ENCODE measurements around the gene MLYCD.

MLYCD gene

GRCh38 chr16:83974475-83974874 is 75.6 kb downstream of the MLYCD start:
- peaks cover 9% of the 10 kb centered on the region for H3K9me3 Mint-ChIP-seq
- no peak for DNase-seq (ENCODE audit: low spot score)
- H3K27me3 Mint-ChIP-seq (ENCODE audit: low read depth): peaks cover 9% of the 10 kb centered on the region
- H3K4me3 Mint-ChIP-seq: no peak overlapping the region
- H3K4me1 Mint-ChIP-seq (ENCODE audit: low read depth): no peaks in the 10 kb centered on the region
- no peaks in the 10 kb centered on the region for H3K36me3 Mint-ChIP-seq (ENCODE audit: low read depth)
- H3K27ac Mint-ChIP-seq: no peak overlapping the region

- H3K4me1 Mint-ChIP-seq (ENCODE audit: low read depth): no peaks in the 10 kb centered on the region
- peaks cover 2% of the 10 kb centered on the region for H3K27me3 Mint-ChIP-seq (ENCODE audit: low read depth)
- H3K27ac Mint-ChIP-seq: no peak overlapping the region
Measured at GRCh38 chr16:83975590-83976260, 76.8 kb downstream of the MLYCD start.

More at GRCh38 chr16:83975590-83976260, 76.8 kb downstream of the MLYCD start:
- Mint-ChIP-seq H3K36me3 (ENCODE audit: low read depth) (no peaks in the 10 kb centered on the region), H3K4me3 (no peak overlapping the region), H3K9me3 (peaks cover 9% of the 10 kb centered on the region)
- DNase-seq (ENCODE audit: low spot score): no peak
